ENCODE data around the gene NUP85.

The NUP85 gene

DNA sequence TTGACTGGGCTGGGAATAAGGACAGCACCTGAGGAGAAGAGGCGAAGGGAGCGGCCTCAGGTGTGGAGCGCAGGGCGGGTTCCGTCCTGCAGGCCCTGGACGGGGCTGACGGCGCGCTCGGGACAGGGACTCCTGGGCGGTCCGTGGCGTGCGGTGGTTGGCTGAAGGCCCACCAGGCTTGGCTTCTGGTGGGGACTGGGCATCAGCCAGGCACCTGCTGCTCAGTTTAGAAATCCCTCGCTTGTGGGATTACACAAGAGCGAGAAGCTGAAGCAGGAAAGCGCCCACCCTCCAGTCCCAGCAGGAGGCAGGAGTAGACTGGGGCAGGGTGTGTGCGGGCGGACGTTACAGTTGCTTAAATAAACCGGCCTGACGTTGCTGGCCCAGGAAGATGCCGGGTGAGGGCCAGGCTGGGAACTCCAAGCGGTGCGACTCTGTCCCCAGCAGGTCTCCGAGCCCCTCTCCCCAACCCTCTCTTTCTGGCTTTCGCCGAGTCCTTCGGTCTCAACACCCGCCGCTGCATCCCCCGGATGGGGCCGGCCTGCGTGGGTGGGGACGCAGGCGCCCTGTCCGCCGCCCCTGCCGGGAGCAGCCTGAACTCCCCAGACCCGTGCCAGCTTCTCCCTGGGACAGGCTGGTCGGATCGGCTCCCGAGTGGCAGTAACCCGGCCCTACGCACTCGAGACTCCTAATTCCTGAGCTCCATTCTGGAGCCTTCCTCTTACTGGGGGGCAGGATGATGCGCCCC is 64.9 kb downstream of the NUP85 start:
- H3K27ac ChIP-seq, result peak overlapping the region; percentile 92 to 97
- H3K4me3 ChIP-seq, result peak overlapping the region; percentile 82
- TF ChIP-seq, protein P1, sequence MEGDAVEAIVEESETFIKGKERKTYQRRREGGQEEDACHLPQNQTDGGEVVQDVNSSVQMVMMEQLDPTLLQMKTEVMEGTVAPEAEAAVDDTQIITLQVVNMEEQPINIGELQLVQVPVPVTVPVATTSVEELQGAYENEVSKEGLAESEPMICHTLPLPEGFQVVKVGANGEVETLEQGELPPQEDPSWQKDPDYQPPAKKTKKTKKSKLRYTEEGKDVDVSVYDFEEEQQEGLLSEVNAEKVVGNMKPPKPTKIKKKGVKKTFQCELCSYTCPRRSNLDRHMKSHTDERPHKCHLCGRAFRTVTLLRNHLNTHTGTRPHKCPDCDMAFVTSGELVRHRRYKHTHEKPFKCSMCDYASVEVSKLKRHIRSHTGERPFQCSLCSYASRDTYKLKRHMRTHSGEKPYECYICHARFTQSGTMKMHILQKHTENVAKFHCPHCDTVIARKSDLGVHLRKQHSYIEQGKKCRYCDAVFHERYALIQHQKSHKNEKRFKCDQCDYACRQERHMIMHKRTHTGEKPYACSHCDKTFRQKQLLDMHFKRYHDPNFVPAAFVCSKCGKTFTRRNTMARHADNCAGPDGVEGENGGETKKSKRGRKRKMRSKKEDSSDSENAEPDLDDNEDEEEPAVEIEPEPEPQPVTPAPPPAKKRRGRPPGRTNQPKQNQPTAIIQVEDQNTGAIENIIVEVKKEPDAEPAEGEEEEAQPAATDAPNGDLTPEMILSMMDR (IDR thresholded peaks at IDR 0.05), result no peak
- peak; percentile 88 for DNase-seq (ENCODE audit: low spot score)

DNA sequence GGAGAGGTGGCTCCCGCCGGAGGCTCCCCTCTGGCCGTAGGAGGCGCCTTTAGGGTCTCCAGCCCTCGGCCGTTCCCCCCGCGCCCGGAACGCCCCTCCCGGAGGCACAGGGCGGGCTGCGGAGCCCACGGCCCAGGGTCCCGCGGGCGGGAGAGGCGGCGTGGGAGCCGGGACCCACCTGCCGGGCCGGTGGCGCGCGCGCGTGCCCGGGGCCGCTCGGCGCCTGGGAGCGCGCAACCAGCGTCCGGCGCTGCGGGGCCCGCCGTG is 65.4 kb downstream of the NUP85 start, which contains the start of gene MIF4GD:
Gene MIF4GD, minus strand, starts transcription at position 266 of the 267 bp plus-strand sequence. CDS start 1,036 bp downstream, outside the sequence.
- peak within 1 kb of the TSS; percentile 82 for H3K4me3 ChIP-seq
- no peak for DNase-seq (ENCODE audit: low spot score)
- TF ChIP-seq, protein P1 (IDR thresholded peaks at IDR 0.05), result no peak
- peak within 1 kb of the TSS; percentile 92 to 97 for H3K27ac ChIP-seq

- TF ChIP-seq, protein P1 (IDR thresholded peaks at IDR 0.05), result peak; percentile 75
- Histone ChIP-seq H3K4me3 (peak overlapping the region; percentile 82), H3K27ac (peak overlapping the region; percentile 92 to 97)
- DNase-seq (ENCODE audit: low spot score), result peak; percentile 82
Measured at GRCh38 chr17:75271233-75271954, 65.9 kb downstream of the NUP85 start.

DNA sequence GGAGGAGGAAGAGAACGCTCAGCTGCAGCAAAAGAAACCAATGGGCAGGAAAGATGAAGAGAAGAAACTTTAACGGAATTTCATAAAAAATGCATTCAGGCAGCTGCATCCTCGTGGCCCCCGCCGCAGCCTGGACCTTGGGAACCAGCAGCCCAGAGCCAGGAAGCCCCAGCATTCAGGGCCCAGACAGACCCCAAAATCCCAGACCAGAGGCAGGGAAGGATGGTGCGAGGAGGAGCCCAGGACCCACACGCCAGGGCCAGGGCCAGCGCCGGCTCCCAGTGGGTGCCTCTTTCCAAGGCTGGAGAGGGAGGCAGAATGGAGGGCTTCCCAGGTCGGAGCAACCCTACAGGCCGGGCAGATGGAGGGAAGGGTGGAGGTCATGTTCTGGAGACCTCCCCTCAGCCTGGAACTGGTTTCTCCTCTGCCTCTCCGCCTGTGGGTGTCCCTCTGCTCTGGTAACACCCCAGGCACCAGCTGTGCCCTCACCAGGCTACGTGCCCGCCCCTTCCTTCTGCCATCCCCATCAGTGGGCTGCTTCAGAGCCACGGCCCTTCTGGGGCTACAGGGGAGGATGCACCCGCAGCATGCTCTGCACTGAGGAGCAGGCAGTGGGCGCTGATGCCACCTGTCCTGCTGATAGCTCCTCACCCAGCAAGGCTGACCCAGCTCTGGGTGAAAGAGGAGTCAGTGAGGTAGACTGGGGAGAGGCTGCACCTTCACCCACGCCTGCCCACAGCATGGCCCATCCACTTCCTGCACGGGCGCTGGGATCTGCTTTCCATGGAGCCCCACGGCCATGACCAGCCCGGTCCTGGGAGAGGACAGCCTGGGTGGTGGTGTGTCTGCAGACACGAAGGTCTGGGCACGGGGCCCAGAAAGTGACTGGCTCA is 66.7 kb downstream of the NUP85 start:
- Histone ChIP-seq H3K4me3 (peak overlapping the region; percentile 82), H3K27ac (peak overlapping the region; percentile 92 to 97)
- no peak for DNase-seq (ENCODE audit: low spot score)
- TF ChIP-seq, protein P1 (IDR thresholded peaks at IDR 0.05), result no peak

- no peak for DNase-seq (ENCODE audit: low spot score)
- no peak overlapping the region for H3K27ac ChIP-seq
- TF ChIP-seq, protein P1 (IDR thresholded peaks at IDR 0.05), result no peak
Measured at GRCh38 chr17:75272848-75273184, 67.3 kb downstream of the NUP85 start.

DNA sequence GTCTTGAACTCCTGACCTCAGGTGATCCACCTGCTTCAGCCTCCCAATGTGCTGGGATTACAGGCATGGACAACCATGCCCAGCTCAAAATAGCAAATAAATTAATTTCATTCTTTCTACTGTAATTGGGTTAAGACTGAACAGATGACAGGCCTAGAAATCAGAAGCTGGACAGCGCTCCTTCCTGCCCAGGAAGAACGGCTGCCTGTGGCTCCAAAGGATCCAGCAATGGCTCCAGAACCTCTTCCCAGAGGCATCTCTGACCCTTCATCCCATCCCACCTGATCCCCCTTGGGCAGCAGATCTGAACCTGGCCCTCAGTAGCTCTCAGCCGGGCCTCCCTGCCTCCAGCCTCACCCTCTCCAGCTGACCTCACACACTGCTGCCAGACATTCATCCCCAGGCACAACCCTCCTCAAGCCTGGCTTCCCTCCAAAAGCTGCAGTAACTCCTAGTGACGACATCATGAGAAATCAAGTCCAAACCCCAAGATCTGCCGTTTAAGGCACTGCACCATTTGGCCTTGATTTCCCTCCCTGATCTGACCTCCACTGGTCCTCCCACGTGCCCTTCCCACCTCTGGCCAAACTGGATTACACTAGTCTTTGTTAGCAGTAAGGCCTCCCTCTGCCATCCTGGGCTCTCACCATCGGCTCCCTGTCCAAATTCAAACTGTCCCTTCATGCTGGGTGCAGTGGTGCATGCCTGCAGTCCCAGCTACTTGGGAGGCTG is 68.7 kb downstream of the NUP85 start:
- H3K27ac ChIP-seq, result no peak overlapping the region
- DNase-seq (ENCODE audit: low spot score), result no peak
- no peak overlapping the region for H3K4me3 ChIP-seq
- TF ChIP-seq, protein P1 (IDR thresholded peaks at IDR 0.05), result no peak

More at GRCh38 chr17:75272848-75273184, 67.3 kb downstream of the NUP85 start:
- no peak overlapping the region for H3K4me3 ChIP-seq

Measured in coronary artery (tissue), 2 donors.